HL-60 (cell line): ENCODE measurements around the gene FXN.

Experiments used
- POLR2AphosphoS5 ChIP-seq: IDR thresholded peaks from 2 replicates; pipeline ENCODE4 v1.6.1; 2012; ENCODE audit warnings: low read depth
- SPI1 ChIP-seq: IDR thresholded peaks from 2 replicates; pipeline ENCODE4 v1.6.1; 2012; ENCODE audit warnings: low read depth, mild to moderate bottlenecking, borderline replicate concordance
- TF ChIP-seq, protein P1 (sequence below): IDR thresholded peaks from one replicate; pipeline ENCODE4 v1.5.1; 2011; ENCODE audit warnings: low read length, control low read depth, inconsistent platforms; ENCODE audit not compliant: insufficient read depth
- TF ChIP-seq, protein P2 (sequence below): IDR thresholded peaks from 2 replicates; pipeline ENCODE4 v1.6.1; 2012; ENCODE audit warnings: low read depth; ENCODE audit not compliant: insufficient replicate concordance

DNA sequence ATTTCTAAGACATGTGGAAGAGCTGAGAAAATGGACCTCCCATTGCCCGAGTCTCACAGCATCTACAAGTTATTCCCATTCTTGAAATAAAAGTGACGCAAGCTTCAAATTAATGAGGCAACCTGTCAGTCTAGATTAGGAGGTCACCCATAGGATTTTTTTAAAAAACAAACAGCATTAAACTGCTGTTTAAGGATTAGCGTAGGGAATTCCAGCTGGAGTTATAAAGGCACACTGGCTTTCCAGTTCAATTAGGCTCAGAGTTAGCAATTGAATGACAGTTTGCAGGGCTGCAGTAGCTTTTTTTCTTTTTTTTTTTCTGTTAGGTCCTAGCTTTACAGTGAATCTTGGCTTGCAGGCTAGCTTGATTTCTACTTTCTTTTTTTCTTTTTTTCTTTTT, 37.9 kb upstream of the FXN start:
- TF ChIP-seq, protein P1, sequence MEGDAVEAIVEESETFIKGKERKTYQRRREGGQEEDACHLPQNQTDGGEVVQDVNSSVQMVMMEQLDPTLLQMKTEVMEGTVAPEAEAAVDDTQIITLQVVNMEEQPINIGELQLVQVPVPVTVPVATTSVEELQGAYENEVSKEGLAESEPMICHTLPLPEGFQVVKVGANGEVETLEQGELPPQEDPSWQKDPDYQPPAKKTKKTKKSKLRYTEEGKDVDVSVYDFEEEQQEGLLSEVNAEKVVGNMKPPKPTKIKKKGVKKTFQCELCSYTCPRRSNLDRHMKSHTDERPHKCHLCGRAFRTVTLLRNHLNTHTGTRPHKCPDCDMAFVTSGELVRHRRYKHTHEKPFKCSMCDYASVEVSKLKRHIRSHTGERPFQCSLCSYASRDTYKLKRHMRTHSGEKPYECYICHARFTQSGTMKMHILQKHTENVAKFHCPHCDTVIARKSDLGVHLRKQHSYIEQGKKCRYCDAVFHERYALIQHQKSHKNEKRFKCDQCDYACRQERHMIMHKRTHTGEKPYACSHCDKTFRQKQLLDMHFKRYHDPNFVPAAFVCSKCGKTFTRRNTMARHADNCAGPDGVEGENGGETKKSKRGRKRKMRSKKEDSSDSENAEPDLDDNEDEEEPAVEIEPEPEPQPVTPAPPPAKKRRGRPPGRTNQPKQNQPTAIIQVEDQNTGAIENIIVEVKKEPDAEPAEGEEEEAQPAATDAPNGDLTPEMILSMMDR = no peak
- no peak for TF ChIP-seq POLR2AphosphoS5
- no peak for TF ChIP-seq SPI1
- TF ChIP-seq, protein P2, sequence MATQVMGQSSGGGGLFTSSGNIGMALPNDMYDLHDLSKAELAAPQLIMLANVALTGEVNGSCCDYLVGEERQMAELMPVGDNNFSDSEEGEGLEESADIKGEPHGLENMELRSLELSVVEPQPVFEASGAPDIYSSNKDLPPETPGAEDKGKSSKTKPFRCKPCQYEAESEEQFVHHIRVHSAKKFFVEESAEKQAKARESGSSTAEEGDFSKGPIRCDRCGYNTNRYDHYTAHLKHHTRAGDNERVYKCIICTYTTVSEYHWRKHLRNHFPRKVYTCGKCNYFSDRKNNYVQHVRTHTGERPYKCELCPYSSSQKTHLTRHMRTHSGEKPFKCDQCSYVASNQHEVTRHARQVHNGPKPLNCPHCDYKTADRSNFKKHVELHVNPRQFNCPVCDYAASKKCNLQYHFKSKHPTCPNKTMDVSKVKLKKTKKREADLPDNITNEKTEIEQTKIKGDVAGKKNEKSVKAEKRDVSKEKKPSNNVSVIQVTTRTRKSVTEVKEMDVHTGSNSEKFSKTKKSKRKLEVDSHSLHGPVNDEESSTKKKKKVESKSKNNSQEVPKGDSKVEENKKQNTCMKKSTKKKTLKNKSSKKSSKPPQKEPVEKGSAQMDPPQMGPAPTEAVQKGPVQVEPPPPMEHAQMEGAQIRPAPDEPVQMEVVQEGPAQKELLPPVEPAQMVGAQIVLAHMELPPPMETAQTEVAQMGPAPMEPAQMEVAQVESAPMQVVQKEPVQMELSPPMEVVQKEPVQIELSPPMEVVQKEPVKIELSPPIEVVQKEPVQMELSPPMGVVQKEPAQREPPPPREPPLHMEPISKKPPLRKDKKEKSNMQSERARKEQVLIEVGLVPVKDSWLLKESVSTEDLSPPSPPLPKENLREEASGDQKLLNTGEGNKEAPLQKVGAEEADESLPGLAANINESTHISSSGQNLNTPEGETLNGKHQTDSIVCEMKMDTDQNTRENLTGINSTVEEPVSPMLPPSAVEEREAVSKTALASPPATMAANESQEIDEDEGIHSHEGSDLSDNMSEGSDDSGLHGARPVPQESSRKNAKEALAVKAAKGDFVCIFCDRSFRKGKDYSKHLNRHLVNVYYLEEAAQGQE = no peak
